ENCODE results near the gene SH2D1B. TPM values are rescaled to one million over a fixed set of nuclear protein-coding genes. Genes with fewer than 3 reads are reported as not detected.

SH2D1B gene
- total and polyA plus RNA-seq, 2 donors (not counting 3 experiments of a cell fraction or from before 2014, with no cell fraction given): not detected

- Histone ChIP-seq H3K4me2 (ENCODE audit: insufficient read depth, low read length) (no peak overlapping the region), H3K4me3 (replicated peaks in 1 of 3; ENCODE audit: insufficient read depth in 1 of 3, low read depth in 1 of 3, low read length in 3 of 3) (no peak overlapping the region), H2AFZ (ENCODE audit: low read depth, low read length) (no peak overlapping the region), H3K79me2 (ENCODE audit: control insufficient read depth, insufficient read depth, low read length) (no peaks in the 10 kb centered on the region), H3K9me3 (replicated peaks; ENCODE audit: control insufficient read depth, insufficient read depth, low read length) (no peaks in the 10 kb centered on the region), H3K9ac (replicated peaks; ENCODE audit: extremely low read depth, insufficient read depth, low read length) (no peak overlapping the region), H3K36me3 (ENCODE audit: control insufficient read depth in 2 of 2, extremely low read depth in 1 of 2, insufficient read depth in 2 of 2, low read length in 2 of 2) (no peaks in the 10 kb centered on the region), H4K20me1 (replicated peaks; ENCODE audit: control insufficient read depth, extremely low read depth, insufficient read depth, low read length) (no peaks in the 10 kb centered on the region), H3K27me3 (ENCODE audit: control insufficient read depth in 2 of 2, insufficient read depth in 2 of 2, low read length in 2 of 2) (peaks cover 5 to 13% of the 10 kb centered on the region in 2 experiments), H3K4me1 (ENCODE audit: control insufficient read depth, extremely low read depth, insufficient read depth, low read length) (no peaks in the 10 kb centered on the region), H3K27ac (ENCODE audit: insufficient read depth, low read depth, low read length) (no peak overlapping the region), H3K9me1 (replicated peaks; ENCODE audit: control insufficient read depth, extremely low read depth, insufficient read depth, low read length) (no peaks in the 10 kb centered on the region)
- dilution Hi-C loops (cut with MboI; ENCODE audit: extremely low pct_ligation_motif_present, low sequenced_read_pairs) (no loop called here), intact Hi-C loops (cut with micrococcal nuclease) (no loop called here)
- POLR2A ChIA-PET: no interaction called here
- BruUV-seq (replicated peaks): no TSS peak
- DNase-seq (ENCODE audit: low read depth, low spot score): no peak
- TF ChIP-seq FOS (IDR thresholded peaks at IDR 0.05; ENCODE audit: borderline replicate concordance, insufficient read depth, low read length) (no peak), EZH2 (IDR thresholded peaks at IDR 0.05; ENCODE audit: borderline replicate concordance, low read depth, low read length, severe bottlenecking) (peak; percentile 13)
- no peak for FAIRE-seq
- CTCF ChIA-PET: interaction anchor here (1.1 to 1.6 kb wide), 4 partner anchors 9 to 606 kb away, joined by 3 to 4 read pairs (median 3); no protein-coding TSS in a partner anchor
Measured at GRCh38 chr1:162397943-162398560, 13.9 kb downstream of the SH2D1B start.

- Histone ChIP-seq H3K4me2 (ENCODE audit: insufficient read depth, low read length) (no peak overlapping the region), H3K4me3 (replicated peaks in 1 of 3; ENCODE audit: insufficient read depth in 1 of 3, low read depth in 1 of 3, low read length in 3 of 3) (no peak overlapping the region), H4K20me1 (replicated peaks; ENCODE audit: control insufficient read depth, extremely low read depth, insufficient read depth, low read length) (no peaks in the 10 kb centered on the region), H3K9me3 (replicated peaks; ENCODE audit: control insufficient read depth, insufficient read depth, low read length) (no peaks in the 10 kb centered on the region), H3K27me3 (ENCODE audit: control insufficient read depth in 2 of 2, insufficient read depth in 2 of 2, low read length in 2 of 2) (peaks cover 5 to 13% of the 10 kb centered on the region in 2 experiments), H3K79me2 (ENCODE audit: control insufficient read depth, insufficient read depth, low read length) (no peaks in the 10 kb centered on the region), H3K4me1 (ENCODE audit: control insufficient read depth, extremely low read depth, insufficient read depth, low read length) (no peaks in the 10 kb centered on the region), H2AFZ (ENCODE audit: low read depth, low read length) (no peak overlapping the region), H3K9ac (replicated peaks; ENCODE audit: extremely low read depth, insufficient read depth, low read length) (no peak overlapping the region), H3K9me1 (replicated peaks; ENCODE audit: control insufficient read depth, extremely low read depth, insufficient read depth, low read length) (no peaks in the 10 kb centered on the region), H3K27ac (ENCODE audit: insufficient read depth, low read depth, low read length) (no peak overlapping the region), H3K36me3 (ENCODE audit: control insufficient read depth in 2 of 2, extremely low read depth in 1 of 2, insufficient read depth in 2 of 2, low read length in 2 of 2) (no peaks in the 10 kb centered on the region)
- intact Hi-C loops (cut with micrococcal nuclease) (no loop called here), dilution Hi-C loops (cut with MboI; ENCODE audit: extremely low pct_ligation_motif_present, low sequenced_read_pairs) (no loop called here)
- POLR2A ChIA-PET: no interaction called here
- TF ChIP-seq GATA2 (IDR thresholded peaks at IDR 0.05; ENCODE audit: insufficient read depth, insufficient read length, low read depth, low read length) (no peak), JUN (IDR thresholded peaks at IDR 0.05; ENCODE audit: borderline replicate concordance, insufficient read depth, insufficient read length, low read depth) (no peak), MAX (IDR thresholded peaks at IDR 0.05; ENCODE audit: insufficient read depth, insufficient read length) (no peak), FOS (IDR thresholded peaks at IDR 0.05; ENCODE audit: borderline replicate concordance, insufficient read depth, low read length) (no peak), POLR2A (IDR thresholded peaks at IDR 0.05; ENCODE audit: low read depth, low read length) (no peak), MYC (IDR thresholded peaks at IDR 0.05; ENCODE audit: low read depth, low read length) (no peak), CTCF (IDR thresholded peaks at IDR 0.05; ENCODE audit: extremely low read depth in 1 of 2, insufficient read depth in 1 of 2, low read depth in 1 of 2, low read length in 2 of 2) (no peak), POLR2AphosphoS5 (IDR thresholded peaks at IDR 0.05; ENCODE audit: insufficient read depth, low read depth, low read length) (no peak), EZH2 (IDR thresholded peaks at IDR 0.05; ENCODE audit: borderline replicate concordance, low read depth, low read length, severe bottlenecking) (no peak)
- CTCF ChIA-PET: interaction anchor here (1.3 kb wide), 1 partner anchor 605 kb away, joined by 3 read pairs; no protein-coding TSS in a partner anchor
- DNase-seq (ENCODE audit: low read depth, low spot score) (no peak), FAIRE-seq (no peak)
- no TSS peak for BruUV-seq (replicated peaks)
Measured at GRCh38 chr1:162397039-162397448, 14.9 kb downstream of the SH2D1B start.
